NCI-H510A (cell line): ENCODE data around the gene S100A13.
"Not testable (repeated sequence)": the region's sequence is repeated elsewhere in the genome, so short reads cannot be mapped to it uniquely, and the experiment has no call there.

Source experiments
- DNase-seq: peaks from one replicate; lab custom pipeline; 2025; lab: John Stamatoyannopoulos, UW

S100A13 gene

DNA sequence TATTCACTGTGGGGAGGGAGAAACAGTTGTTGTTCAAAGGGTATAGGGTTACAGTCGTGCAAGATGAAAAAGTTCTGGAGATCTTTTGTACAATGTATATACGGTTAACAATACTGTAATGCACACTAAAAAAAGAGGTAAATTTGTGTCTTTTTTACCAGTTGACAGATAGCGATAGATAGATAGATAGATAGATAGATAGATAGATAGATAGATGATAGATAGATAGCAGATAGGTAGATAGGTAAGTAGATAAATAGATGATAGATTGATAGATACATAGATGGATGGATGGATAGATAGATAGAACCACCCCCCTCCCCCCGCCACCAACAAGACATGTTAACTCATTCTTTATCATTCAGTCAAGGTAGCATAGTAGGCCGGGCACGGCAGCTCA lies 24.6 kb downstream of the S100A13 start:
- DNase-seq = no peak

DNA sequence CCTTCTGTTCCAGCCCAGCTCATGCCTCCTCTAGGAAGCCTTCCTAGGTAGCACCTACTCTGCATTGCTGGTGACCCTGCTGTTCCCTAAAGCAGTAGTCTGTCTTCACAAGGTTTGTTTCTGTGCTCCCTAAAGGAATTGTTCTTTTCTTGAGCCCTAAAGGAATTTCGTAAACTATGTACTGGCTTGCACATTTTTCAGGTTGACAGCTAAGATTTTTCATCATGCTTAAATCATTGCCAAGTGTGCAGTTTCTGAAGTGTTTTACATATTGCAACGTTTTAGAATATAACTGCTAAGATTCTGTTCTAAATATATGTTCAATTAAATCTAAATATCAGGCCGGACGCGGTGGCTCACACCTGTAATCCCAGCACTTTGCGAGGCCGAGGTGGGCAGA lies 27.5 kb downstream of the S100A13 start:
- DNase-seq = no peak

GRCh38 chr1:153598309-153599172 lies 28.8 kb downstream of the S100A13 start:
- peak; percentile 44 for DNase-seq

DNA sequence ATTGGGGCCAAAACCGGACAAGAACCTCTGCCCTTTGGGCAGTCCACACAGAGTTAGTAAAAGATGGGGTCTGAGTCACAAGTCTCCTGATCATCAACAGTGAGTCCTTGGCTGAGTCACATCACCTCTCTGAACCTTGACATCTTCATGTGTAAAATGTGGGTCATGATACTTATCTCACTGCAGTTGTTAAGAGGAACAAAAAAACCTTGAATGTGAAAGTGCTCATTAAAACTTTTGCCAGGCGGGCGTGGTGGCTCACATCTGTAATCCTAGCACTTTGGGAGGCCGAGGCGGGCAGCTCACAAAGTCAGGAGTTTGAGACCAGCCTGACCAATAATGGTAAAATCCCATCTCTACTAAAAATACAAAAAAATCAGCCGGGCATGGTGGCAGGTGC lies 30.1 kb downstream of the S100A13 start:
- DNase-seq = no peak

DNA sequence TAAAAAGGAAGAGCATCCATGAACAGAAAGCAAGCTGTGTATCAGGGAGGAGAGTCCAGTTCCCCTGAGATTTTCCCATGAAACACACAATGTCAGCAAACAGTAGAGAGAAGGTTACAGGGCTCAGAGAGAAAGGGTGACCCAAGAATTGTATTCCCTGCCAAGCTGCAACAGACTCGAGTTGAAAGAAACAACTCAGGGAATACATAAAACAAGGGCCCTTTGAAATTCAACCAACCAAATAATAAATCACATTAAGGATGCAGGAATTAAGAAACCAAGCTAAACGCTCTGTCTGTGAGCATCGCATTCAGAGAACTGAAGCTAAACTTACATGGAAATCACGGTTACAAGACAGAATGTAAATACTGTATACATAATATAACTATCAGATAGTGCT lies 34.6 kb downstream of the S100A13 start:
- no peak for DNase-seq

DNA sequence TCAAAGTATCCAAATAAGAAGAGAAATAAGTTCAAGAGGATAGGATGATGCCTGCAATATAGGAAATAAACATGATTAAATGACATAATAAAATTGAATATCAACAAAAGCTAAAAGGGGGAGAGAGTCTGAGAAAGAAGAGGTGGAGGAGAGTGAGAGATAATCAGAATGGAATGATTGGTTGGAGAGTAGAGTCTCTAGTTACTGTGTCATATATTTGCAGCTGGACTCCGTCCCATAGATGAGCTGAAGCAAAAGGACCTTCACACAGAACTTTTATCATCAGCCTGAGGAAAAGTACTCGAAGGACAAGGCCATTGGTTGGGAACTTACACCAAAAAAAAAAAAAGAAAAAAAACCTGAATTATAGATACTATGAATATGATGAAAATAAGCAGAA lies 38.8 kb downstream of the S100A13 start:
- no peak for DNase-seq

DNA sequence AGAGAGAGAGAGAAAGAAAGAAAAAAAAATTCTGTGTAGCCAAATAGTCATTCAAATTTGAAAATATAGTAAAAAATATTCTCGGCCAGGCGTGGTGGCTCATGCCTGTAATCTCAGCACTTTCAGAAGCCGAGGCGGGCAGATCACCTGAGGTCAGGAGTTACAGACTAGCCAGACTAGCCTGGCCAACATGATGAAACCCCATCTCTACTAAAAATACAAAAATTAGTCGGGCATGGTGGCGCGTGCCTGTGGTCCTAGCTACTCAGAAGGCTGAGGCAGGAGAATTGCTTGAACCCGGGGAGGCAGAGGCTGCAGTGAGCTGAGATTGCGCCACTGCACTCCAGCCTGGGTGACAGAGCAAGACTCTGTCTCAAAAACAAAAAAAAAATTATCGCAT lies 39.3 kb downstream of the S100A13 start:
- not testable (repeated sequence) for DNase-seq

DNA sequence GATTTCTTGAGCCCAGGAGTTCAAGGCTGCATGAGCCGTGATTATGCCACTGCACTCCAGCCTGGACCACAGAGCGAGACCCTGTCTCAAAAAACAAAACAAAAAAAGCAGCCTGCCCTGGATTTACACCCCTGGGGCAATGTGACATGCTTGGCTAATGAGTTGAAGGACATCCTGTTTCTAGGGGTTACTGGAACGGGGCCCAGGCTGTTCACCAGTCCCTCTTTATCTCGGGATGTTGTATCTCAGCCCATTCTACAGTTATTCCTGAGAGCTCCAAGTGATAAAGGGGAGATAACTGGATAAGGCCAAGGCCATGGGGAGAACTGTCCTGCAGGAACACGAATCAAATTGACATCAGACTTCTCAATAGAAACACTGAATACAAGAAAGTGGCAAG lies 40.0 kb downstream of the S100A13 start:
- DNase-seq = no peak

GRCh38 chr1:153586347-153586746 lies 41.0 kb downstream of the S100A13 start:
- DNase-seq = no peak

DNA sequence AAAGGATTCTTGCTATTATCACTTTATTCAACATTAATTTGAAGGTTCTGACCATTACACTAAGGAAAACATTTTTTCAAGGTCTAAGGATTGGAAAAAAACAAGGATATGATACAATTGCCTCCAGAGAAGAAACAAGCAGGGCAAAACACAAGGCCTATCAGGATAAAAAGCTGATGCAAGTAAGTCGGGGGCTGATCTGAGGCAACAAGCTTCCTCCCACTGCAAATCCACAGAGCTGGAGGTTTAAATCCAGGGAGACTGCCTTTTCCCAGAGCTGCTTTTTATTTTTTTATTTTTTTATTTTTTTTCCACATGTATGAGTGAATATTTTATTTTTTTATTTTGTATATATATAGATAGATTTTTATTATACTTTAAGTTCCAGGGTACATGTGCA lies 42.3 kb downstream of the S100A13 start:
- no peak for DNase-seq

DNA sequence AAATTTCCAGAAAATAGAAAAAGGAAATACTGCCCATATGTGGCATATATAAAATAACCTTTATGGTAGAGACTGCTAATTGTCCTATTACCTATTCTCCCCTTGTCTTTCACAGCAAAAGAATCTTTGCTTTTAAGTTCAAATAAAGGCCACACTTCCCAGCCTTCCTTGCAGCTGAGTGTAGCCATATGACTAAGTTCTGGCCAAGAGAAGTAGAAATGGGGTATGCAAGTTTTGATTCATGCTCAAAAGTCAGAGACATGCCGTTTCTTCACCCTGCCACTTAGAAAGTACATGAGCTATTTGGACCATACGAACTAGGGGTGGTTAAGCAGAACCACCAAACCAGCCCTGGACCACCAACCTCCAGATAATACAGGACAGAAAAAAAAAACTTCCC lies 43.3 kb downstream of the S100A13 start:
- no peak for DNase-seq

DNA sequence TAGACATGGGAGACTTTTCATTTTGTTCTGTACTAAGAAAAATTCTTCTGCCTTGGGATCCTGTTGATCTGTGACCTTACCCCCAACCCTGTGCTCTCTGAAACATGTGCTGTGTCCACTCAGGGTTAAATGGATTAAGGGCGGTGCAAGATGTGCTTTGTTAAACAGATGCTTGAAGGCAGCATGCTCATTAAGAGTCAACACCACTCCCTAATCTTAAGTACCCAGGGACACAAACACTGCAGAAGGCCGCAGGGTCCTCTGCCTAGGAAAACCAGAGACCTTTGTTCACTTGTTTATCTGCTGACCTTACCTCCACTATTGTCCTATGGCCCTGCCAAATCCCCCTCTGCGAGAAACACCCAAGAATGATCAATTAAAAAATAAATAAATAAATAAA lies 43.8 kb downstream of the S100A13 start:
- not testable (repeated sequence) for DNase-seq

GRCh38 chr1:153582836-153583235 lies 44.5 kb downstream of the S100A13 start:
- DNase-seq = not testable (repeated sequence)

DNA sequence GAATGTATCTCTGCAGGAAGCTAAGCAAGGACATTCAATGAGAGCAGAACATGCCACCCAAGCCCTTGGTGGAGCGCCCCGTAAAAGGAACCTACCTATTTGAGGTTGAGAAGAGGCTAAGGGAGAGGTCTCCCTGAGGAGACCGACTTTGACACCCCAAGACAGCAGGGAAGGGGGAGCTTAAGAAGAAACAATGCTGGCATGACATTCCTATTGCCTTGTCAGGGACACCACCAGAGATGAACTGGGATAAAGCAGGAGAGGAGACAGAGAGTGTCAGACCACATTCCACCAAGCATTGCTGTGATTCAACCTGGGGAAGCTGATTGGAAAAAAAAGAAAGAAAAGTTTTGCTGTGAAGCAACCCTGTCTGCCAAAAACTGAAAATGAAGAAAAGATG lies 48.4 kb downstream of the S100A13 start:
- no peak for DNase-seq

DNA sequence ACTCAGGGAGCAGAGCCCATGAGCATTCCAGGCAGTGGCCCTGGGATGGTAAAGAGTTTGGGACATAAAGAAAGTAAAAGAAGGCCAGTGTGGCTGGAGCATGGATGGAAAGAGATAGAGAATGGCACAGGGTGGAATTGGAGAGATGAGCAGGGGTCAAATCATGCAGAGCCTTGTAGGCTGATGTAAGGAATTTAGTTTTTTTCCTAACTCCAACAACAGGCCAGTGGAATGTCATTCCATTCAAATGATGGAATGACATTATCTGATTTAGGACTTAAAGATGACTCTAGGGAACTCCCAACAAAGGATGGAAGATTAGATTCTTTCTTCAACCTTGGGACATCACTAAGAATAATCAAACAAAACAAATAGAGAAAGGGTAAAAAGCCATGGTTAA lies 48.8 kb downstream of the S100A13 start:
- no peak for DNase-seq

DNA sequence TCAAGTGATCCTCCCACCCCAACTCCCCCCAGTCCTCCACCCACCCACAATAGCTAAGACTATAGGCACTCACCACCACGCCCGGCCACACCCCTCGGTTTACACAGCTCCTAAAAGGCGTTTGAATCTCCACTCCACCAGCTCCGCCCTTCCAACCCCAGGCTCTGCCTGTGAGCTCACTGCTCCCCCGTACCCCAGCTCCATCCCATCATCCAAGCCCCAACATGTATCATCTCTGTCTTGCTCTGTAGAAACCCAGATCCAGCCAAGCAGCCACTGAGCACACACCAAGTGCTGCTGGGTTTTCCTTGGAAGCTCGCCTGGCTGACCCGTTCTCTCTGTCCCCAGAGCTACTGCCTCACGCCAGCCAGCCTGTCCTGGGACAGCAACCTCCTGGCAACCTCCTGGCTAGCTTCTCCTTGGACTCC lies 49.7 kb downstream of the S100A13 start:
- no peak for DNase-seq

DNA sequence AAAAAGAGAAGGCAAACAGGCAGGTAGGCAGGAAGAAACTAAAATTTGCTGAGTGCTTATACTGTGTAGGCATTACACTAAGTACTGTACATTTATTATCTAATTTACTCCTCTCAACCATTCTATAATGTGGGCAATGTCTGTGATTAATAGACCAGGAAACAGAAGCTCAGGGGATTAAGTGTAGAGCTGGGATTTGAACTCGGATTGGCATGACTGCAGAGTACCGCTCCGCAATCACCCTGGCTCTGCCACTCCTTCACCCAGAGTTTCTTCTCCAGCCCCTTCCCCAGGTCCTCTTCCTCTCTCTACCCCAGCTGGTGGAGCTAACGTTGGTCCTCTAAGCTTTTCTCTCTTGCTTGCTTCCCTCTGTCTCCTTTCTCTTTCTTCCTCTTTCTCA lies 50.2 kb downstream of the S100A13 start:
- no peak for DNase-seq

- DNase-seq = not testable (repeated sequence)
These were observed 51.8 kb downstream of the S100A13 start for GRCh38 chr1:153575497-153575896.

GRCh38 chr1:153575081-153575491 lies 52.2 kb downstream of the S100A13 start:
- not testable (repeated sequence) for DNase-seq

- no peak for DNase-seq
These were observed 54.0 kb downstream of the S100A13 start for GRCh38 chr1:153573351-153573750.

GRCh38 chr1:153572569-153573015 lies 54.7 kb downstream of the S100A13 start:
- peak; percentile 67 for DNase-seq

DNA sequence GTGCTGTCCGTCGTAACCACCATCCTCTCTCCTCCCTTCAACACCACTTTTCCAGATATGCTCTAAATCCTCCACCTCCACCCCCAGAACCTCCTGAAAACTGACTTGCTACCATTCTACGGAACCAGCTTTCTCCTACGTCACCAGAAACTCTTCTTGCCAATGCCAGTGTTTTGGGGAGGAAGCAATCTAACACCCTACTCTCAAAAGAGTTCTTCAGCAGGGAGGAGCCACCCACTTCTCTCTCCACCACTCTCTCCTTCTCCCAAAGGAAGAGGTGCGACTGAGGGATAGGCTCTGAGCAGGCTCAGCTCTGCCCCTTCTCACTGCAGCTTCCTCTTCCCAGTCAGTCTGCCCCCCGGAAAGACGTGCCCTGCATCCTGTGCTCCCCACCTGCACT lies 55.6 kb downstream of the S100A13 start:
- DNase-seq = no peak

GRCh38 chr1:153570874-153571273 lies 56.4 kb downstream of the S100A13 start:
- DNase-seq = no peak

GRCh38 chr1:153569465-153569864 lies 57.8 kb downstream of the S100A13 start:
- DNase-seq = no peak
